ENCODE data around the gene SPINDOC.
"Not testable (repeated sequence)": the region's sequence is repeated elsewhere in the genome, so short reads cannot be mapped to it uniquely, and the experiment has no call there.

The SPINDOC gene

DNA sequence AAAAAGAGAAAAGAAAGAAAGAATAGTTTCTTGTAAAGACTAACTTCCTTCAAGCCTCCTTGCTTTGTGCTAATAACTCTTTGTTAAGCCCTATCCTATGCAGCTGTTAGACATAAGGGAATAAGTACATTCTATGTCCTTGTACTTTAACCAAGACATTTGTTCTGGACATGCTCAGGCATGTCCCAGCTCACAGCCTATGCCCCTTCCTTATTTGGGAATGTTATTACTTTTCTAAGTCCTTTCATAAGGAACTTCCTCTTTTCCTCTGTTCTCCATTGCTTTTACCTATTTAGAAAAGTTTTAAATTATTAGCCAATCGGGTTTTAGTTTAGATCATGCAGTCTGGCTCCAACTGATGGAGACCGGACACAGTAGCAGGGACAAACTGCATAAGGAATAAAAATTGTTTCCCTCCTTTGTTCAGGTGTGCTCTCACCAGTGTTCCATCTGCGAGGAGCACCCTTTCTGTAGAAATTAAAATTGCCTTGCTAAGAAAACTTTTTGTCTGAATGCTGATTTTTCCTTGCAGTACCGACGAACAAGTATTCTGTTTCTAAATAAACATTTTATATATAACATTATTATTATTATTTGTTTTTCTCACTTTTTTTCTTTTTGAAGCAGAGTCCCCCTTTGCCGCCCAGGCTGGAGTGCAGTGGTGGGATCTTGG lies 21.6 kb upstream of the SPINDOC start:
- no peak for DNase-seq

DNA sequence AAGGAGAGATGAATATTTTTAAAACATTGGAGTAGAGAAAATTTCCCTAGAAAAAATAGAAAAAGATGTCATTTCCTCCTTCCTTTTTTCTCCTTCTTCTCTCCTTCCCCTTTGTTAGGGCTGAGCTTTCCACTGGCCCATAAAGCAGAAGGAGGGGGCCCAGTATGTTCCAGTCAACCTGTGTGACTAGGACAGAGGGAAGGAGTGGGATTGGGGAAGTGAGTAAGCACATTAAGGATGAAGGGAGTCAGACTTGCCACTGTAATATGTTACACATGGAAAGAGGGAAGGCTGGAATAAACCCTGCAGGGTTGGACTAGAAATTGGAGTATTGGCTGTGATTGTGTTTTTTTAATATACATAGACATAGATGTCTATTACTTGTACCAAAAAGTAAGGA lies 20.1 kb upstream of the SPINDOC start:
- no peak for DNase-seq

DNA sequence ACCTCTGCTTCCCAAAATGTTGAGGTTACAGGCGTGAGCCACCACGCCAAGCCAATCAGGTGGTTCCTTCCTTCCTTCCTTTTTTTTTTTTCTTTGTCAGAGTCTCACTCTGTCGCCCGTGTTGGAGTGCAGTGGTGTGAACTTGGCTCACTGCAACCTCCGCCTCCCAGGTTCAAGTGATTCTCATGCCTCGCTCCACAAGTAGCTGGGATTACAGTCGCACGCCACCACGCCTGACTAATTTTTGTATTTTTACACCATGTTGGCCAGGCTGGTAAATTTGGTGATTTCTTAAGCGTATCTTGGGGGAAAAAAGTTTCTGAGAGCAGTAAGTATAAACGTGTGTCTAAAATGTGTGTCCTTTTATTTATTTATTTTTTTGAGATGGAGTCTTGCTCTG lies 18.2 kb upstream of the SPINDOC start:
- DNase-seq, result no peak

DNA sequence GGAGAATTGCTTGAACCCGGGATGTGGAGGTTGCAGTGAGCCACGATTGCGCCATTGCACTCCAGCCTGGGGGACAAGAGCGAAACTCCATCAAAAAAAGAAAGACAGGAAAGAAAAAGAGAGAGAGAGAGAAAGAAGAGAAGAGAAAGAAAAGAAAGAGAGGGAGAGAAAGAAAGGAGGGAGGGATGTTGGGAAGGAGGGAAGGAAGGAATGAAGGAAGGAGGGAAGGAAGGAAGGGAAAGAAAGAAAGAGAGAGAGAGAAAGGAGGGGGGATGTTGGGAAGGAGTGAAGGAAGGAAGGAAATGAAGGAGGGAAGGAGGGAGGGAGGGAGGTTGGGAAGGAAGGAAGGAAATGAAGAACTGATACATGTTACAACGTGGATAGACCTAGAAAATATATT lies 12.3 kb upstream of the SPINDOC start:
- no peak for DNase-seq

DNA sequence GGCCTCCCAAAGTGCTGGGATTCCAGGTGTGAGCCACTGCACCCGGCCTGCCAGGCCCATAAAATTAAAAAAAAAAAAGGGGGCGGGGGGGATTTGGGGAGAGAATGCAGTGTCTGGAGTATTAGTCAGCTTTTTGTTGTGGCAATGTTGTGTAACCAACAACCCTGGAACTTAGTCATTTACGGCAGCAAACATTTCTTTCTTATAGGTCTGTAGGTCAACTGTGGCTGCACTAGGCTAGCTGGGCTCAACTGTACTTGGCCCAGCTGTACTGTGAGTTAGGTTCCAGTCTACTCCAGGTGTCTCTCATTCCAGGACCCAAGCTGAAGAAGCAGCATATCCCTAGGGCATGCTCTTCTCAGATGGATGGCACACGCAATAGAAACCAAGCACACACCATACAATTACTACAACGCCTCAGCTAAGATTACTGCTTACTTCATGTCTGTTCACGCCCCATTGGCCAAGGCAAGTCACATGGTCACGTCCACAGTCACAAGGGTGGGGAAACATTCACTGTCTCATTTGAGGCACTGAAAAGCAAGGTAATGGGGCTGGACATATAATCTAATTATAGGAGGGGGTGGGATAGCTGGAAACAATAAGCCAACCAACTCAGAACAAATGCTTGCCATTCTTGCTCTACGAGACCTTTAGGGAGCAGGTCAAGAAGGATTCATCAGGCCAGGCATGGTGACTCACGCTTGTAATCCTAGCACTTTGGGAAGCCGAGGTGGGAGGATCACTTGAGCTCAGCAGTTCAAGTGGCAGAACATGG lies 10.4 kb upstream of the SPINDOC start:
- peak; percentile 22 for DNase-seq

DNA sequence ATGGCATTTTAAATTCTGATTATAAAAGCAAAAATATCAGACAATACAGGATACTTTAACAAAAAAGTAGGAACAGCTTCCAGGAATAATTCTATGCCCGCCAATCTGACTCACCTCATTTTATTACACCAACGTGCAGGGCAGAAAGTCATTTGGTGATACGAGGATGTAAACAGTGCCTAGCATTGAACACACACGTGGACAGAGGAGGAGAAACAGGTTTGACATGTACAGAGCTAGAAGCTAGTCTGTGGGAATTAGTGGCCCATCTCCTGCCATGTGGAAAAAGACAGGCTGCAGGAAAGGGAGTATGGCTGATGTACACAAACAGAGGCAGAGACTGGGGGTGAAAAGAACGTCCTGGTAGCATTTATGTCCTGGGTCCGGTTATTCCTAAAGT lies 9.0 kb upstream of the SPINDOC start:
- DNase-seq, result no peak

DNA sequence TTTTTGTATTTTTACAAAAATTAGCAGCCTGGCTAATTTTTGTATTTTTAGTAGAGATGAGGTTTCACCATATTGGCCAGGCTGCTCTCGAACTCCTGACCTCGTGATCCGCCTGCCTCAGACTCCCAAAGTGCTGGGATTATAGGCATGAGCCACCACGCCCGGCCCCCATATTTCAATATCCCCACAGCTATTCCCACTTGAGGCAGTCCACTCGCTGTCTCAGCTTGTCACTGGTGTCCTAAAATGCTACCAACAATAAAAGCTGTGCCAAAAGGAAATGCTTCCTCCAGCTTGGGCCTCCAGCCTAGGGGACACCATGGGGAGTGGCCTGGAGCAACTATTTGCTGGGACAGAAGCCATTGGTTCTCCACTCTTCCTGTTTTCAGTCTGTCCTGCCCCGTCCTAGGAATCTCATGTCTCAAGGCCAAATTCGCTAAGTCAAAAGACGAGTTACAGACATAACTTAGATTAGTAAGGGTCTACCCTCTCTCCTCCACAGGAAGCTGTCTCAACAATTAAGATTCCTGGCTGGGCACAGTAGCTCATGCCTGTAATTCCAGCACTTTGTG lies 7.3 kb upstream of the SPINDOC start:
- no peak for DNase-seq

DNA sequence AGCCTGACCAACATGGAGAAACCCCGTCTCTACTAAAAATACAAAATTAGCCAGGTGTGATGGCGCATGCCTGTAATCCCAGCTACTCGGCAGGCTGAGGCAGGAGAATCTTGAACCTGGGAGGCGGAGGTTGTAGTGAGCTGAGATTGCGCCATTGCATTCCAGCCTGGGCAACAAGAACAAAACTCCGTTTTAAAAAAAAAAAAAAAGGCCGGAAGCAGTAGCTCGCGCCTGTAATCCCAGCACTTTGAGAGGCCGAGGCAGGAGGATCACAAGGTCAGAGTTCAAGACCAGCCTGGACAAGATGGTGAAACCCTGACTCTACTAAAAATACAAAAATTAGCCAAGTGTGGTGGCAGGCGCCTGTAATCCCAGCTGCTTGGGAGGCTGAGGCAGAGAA lies 2.9 kb upstream of the SPINDOC start:
- not testable (repeated sequence) for DNase-seq

DNA sequence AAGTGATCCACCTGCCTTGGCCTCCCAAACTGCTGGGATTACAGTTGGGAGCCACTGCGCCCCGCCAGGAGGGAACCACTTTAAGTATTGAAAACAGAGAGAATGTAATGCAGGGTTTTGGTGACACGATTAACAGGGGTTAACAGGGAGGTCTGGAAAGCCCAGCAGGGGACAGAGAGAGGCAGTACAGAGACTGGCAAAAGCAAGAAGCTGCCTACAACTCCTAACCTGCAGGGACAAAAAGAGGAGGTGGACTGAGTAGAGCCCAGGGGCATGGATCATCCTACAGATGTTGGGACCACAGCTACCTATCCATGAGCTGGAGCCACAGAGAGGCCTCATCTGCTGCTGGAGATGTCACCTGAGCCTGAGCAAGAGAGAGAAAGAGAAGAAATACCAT lies 1.7 kb upstream of the SPINDOC start:
- DNase-seq, result no peak

DNA sequence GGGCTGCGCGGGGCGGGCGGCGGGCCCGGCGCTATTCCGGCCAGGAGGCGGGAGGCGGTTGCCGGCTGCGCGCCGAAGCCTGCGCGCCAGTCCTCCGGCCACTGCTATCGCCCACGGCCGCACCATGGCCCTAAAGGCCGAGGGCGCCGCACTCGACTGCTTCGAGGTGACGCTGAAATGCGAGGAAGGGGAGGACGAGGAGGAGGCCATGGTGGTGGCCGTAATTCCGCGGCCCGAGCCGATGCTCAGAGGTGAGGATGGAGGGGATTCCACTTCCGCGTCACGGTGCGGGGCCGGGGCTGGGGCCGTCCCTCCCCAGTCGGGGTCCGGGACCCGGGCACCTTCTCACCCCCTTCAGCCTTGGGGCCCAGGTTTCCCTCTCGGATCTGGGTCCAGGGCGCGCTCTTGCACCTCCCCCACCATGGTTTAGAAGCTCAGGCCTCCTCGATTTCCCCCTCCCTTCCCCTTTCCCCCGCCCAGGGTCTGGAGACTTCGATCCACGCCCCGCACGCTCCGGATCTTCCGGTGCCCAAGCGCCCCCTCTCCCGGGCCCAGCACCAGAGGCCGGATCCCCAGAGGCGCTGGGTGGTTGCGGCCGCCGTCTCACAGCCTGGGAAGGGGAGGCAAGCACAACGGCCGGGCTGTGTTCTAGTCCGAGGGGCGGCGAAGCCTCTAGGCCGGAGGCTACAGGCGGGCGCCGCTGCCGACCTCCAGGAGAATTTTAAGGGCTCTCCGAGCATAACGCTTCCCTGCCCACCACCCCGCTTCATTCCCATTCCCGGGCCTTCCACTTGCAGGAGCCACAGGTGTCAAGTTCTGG lies 517 bp downstream of the SPINDOC start:
- peak; percentile 56 for DNase-seq

DNA sequence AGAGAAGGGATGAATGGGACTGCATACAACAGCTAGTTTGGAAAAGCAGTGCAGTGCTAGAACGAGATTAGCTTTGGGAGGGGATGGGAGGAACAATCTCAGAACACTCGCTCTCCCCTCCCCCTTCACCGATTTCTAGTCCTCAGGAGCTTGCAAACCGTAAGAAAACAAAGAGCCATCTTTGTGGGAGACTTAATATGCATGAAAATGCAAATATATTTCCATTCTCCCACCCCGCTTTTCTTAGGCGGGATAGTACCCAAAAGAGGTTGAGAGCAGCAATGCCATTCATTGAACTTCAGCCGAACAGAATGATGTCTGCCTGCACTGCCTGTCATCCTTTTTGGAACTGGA lies 1.1 kb downstream of the SPINDOC start:
- no peak for DNase-seq

DNA sequence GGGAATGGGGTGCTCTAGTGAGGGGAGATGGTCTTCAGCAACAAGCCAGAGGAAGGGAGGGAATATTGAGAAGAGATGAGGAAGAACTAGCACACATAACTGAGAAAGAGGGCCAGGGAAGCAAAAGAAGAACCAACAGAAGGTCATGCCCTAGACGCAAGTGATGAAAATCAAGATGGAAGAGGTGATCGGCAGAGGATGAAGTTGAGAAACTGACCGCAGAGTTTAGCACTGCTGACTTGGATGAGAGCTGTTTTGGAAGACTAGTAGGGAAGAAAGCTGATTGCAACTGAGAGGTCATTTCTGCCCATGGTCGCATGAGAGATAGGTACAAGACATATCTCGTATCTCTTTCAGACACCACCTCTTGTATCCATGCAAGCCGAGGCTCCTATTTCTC lies 2.9 kb downstream of the SPINDOC start:
- no peak for DNase-seq

DNA sequence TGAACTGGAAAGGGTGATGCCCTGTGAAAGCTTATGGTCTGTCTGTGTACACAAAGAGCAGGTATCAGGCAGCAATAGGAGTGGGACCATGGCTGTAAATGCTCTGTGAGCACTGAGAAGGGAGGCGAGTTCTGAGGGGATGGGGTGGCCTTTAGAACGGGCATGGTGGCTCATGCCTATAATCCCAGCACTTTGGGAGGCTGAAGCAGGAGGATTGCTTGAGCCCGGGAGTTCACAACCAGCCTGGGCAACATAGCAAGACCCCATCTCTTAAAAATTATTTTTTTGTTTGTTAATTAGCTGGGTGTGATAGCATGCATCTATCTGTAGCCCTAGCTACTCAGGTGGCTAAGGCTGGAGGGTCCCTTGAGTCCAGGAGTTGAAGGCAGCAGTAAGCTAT lies 3.5 kb downstream of the SPINDOC start:
- DNase-seq, result no peak

DNA sequence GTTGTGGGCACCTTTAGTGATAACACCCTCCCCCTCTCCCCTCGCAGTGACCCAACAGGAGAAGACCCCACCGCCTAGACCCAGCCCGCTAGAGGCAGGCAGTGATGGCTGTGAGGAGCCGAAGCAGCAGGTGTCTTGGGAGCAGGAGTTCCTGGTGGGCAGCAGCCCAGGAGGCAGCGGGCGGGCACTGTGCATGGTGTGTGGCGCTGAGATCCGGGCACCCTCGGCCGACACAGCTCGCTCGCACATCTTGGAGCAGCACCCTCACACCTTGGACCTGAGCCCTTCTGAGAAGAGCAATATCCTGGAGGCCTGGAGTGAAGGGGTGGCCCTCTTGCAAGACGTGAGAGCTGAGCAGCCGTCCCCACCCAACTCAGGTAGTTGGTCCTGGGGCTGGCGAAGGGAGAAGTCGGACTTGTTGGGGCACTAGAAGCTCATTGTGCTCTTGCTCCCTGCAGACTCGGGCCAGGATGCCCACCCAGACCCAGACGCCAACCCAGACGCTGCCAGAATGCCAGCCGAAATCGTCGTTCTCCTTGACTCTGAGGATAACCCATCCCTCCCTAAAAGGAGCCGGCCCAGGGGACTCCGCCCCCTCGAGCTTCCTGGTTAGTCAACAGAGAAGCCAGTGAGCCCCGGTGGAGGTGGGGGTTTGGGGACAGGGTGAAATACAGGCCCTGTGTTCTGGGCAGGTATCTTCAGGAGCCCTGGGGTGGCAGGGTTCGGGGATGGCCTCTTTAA lies 4.7 kb downstream of the SPINDOC start:
- DNase-seq, result no peak

DNA sequence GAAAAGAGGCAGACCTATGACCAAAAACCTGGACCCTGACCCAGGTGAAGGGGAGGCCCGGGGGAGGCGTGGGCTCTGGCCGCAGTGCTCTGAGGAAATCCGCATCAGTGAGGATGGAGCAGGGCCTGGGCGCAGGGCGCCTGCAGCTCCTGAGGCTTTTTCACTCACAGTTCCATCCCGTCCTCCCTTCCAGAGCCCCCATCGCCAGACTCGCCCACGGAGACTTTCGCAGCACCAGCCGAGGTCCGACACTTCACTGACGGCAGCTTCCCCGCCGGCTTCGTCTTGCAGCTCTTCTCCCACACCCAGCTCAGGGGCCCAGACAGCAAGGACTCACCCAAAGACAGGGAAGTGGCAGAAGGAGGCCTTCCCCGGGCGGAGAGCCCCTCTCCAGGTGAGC lies 5.4 kb downstream of the SPINDOC start:
- no peak for DNase-seq

DNA sequence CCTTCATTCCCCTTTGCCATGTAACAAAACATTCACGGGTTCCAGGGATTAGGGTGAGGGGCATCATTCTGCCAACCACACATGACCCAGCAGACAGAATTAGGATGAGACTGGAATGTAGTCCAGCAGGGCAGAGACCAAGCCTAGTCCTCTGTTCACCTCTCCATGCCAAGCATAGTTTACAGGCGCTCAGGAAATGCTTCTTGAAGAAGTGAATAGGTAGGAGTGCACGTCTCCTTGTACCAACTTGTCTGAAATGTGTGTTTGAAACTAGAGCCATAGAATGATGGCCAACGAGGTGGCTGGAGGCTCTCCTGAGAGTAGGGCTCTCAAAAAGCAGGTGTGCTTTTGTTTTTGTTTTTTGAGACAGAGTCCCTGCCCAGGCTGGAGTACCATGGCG lies 8.2 kb downstream of the SPINDOC start:
- no peak for DNase-seq

DNA sequence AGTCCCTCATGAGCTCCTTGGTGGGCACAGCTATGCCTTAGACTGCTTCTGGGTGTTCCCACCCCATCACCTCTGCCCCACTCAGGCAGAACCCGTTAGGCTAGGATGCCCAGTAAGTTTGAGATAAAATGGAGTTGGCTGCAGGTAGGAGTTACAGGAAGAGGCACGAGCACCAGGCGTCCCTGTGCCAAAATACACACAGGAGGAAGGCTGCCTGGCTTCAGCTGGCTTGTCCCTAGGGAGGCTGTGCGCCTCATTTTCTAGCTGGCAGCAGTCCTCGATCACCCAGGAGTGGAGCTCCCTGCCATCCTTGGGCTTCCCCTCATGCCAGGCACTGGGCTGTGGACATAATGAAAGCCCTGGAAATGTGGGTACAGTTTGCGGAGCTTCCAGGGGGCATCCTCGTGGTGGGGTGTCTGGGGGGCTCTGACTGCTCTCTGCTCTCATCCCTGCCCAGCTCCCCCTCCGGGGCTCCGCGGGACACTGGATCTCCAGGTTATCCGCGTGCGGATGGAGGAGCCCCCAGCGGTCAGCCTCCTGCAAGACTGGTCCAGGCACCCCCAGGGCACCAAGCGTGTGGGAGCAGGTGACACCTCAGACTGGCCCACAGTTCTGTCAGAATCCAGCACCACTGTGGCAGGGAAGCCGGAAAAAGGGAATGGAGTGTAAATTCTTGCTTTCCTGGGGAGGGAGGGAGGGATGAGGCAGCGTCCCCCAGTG lies 13.4 kb downstream of the SPINDOC start:
- no peak for DNase-seq

DNA sequence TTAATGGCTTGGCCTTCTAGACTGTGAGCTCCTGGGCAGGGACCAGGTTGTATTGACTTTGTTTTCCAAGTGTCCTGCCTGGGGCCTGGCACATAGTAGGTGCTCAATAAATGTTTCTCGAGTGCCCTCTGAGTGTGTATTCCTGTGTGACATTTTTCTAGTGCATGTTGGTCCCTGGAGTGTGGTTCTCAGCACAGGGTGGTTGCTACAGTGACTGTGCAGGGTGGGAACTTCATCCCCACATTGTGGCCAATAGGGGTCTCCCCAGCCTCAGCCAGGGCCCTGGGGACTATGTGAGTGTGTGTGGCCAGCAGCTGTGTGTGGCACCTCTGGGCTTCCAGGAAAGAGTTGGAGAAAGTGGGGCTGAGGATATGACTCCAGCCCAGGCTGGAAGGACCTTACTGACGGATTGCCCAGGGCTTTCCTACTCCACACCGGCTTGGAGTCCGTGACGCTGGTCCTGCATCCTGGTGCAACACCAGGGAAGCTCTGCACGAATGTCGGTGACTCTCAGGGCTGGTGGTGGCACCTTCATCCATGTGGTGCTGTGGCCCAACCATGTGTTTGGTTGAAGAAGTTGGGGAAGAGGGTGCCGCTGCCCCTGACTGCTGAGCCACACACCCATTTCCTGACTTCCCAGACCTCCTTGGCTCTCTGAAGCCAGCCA lies 16.7 kb downstream of the SPINDOC start:
- DNase-seq, result peak; percentile 40

DNA sequence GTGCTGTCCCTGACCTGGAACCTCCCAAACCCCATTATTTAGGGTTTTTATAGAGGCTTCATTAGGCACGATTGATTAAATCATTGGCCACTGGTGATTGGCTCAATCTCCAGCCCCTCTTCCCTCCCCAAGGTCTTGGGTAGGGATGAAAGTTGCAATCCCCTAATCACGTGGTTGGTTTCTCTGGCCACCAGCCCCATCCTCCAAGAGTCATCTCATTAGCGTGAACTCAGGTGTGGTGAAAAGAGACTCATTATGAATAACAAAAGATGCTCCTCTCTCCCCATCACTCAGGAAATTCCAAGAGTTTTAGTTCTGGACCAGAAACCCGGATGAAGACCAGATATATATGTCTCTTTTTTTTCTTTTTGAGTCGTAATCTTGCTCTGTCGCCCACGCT lies 18.1 kb downstream of the SPINDOC start:
- DNase-seq, result no peak

DNA sequence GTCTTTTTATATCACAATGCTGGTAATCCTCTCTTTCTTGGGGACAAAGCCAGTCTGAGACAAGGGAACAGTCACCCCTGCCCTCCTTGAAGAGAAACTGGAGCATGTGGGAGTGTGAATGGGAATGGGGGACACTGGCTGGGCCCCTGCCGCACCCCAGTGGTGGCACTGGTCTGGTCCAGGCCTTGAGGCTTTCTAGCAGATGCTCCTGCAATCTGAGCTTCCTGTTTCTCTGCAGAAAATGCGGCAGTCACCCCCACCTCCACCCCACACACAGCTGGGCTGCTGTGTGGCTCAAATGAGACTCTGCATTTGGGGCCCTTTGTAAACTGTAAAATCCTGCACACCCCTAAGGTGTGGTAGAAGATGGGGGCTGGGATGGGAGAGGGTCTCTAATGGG lies 19.1 kb downstream of the SPINDOC start:
- no peak for DNase-seq

DNA sequence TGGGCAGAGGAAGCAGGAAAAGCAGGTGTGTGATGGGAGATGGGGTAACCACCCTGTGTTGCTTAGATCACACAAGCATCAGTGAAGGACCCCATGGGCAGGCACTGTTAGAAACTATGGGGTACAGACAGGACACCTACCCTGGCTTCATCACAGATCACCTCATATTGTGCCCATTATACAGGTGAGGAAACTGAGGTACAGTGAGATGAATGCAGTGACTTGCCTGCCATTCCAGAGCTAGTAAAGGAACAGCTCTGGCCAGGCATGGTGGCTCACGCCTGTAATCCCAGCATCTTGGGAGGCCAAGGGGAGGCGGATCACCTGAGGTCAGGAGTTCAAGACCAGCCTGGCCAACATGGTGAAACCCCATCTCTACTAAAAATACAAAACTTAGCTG lies 19.8 kb downstream of the SPINDOC start:
- DNase-seq, result no peak
